Esophagus muscularis mucosa (tissue), 4 donors: ENCODE measurements around the gene TRIM24. TPM values are rescaled to one million over a fixed set of nuclear protein-coding genes. Genes with fewer than 3 reads are reported as not detected.

Source experiments
- DNase-seq: peaks from one replicate; pipeline ENCODE4 v3.0.0-alpha.2; 2017; ENCODE audit errors: extremely low spot score
- H3K27ac ChIP-seq, 4 donors: fragments of 200-600 bp; sonication (generic); replicated peaks in 1 of 4; 1 replicate in 3 of 4; 2 replicates in 1 of 4; pipeline ENCODE4 v1.5.1; 2016 to 2019; ENCODE audit warnings: mild to moderate bottlenecking in 1 of 4
- H3K27me3 ChIP-seq, 4 donors: fragments of 200-600 bp; sonication (generic); one replicate each; pipeline versions ENCODE4 v1.5.1 to v1.6.0; 2016 to 2019
- H3K36me3 ChIP-seq, 4 donors: fragments of 200-600 bp; sonication (generic); one replicate each; pipeline ENCODE4 v1.5.1; 2016 to 2019
- H3K4me1 ChIP-seq, 4 donors: fragments of 200-600 bp; sonication (generic); one replicate each; pipeline ENCODE4 v1.5.1; 2016 to 2019
- H3K4me3 ChIP-seq, 4 donors: fragments of 200-600 bp; sonication (generic); 1 replicate in 2 of 4; 2 replicates in 2 of 4; pipeline ENCODE4 v1.5.1; 2016 to 2019; ENCODE audit warnings: mild to moderate bottlenecking in 4 of 4, moderate library complexity in 1 of 4
- H3K9me3 ChIP-seq, 4 donors: fragments of 200-600 bp; sonication (generic); 1 replicate in 3 of 4; 2 replicates in 1 of 4; pipeline ENCODE4 v1.5.1; 2016 to 2019
- EP300 ChIP-seq: sonication (generic); formaldehyde crosslinking; IDR thresholded peaks from one replicate; pipeline ENCODE4 v1.6.1; 2017; ENCODE audit warnings: antibody characterized with exemption
- POLR2A ChIP-seq: fragments of 450-650 bp; IDR thresholded peaks from one replicate; pipeline ENCODE4 v1.6.1; 2017; ENCODE audit warnings: antibody characterized with exemption, moderate library complexity, mild to moderate bottlenecking, low read depth
- POLR2AphosphoS5 ChIP-seq, 2 donors: sonication (generic); formaldehyde crosslinking; IDR thresholded peaks; one replicate each; pipeline ENCODE4 v1.6.1; 2017; ENCODE audit warnings: antibody characterized with exemption in 2 of 2
- WGBS: methylation state at CpG from one replicate; pipeline ENCODE4 v1.1.5; 2018; 5-methylcytosine and 5-hydroxymethylcytosine counted together
- intact Hi-C: fragments of 100-400 bp; cut with DNase I; formaldehyde crosslinking; loops from one replicate; pipeline ENCODE4 v1.15.1; 2023
- total RNA-seq, 4 donors: library from RNA; depleted of rRNA; stranded (reverse); fragments of >200 nt; gene quantifications; one replicate each; pipeline versions ENCODE4 v1.1.0 to v1.2.1, GENCODE V29; 2016
- TF ChIP-seq, protein P1 (sequence below), 3 experiments: fragments of 200-600 bp in 2 of 3; fragments of 450-650 bp in 1 of 3; sonication (generic) in 2 of 3; IDR thresholded peaks; one replicate each; pipeline ENCODE4 v1.5.1; 2017 to 2019; ENCODE audit warnings: antibody characterized with exemption in 3 of 3, mild to moderate bottlenecking in 2 of 3, moderate library complexity in 1 of 3

Gene TRIM24
- total RNA-seq, 4 donors from 2014 or later: 8.7 to 15.6 (median 13.1) TPM

DNA sequence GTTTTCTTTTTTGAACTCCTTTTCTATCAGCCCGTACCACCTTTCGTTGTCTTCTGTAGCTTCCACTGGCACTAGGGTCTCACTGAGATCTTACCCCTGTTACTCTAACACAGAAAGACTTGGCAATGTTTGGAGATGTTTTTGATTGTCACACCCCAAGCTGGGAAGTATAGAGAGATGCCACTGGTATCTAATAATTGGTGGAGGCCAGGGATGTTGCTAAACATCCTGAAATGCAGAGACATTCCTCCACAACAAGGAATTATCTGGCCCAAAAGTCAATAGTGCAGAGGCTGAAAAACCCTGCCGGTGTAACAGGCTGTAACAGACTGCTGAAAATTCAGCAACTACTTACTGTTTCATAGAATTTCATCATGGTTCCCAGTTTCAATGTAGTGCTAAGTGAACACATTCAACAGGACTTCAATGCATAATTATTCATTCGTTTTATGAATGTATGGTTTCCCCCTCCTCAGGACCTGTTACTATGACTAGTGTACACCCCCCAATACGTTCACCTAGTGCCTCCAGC, 115.9 kb downstream of the TRIM24 start:
- DNase-seq: no peak
- Histone ChIP-seq H3K9me3 (no peaks in the 10 kb centered on the region), H3K4me1 (no peaks in the 10 kb centered on the region), H3K27ac (no peak overlapping the region), H3K27me3 (no peaks in the 10 kb centered on the region), H3K4me3 (no peak overlapping the region), H3K36me3 (peaks cover 26 to 80% (median 46%) of the 10 kb centered on the region in 4 donors)
- WGBS: 95% methylated on average over 5 of the region's 5 CpGs
- intact Hi-C loops: no loop called here
- no peak for TF ChIP-seq POLR2A
- TF ChIP-seq, protein P1, sequence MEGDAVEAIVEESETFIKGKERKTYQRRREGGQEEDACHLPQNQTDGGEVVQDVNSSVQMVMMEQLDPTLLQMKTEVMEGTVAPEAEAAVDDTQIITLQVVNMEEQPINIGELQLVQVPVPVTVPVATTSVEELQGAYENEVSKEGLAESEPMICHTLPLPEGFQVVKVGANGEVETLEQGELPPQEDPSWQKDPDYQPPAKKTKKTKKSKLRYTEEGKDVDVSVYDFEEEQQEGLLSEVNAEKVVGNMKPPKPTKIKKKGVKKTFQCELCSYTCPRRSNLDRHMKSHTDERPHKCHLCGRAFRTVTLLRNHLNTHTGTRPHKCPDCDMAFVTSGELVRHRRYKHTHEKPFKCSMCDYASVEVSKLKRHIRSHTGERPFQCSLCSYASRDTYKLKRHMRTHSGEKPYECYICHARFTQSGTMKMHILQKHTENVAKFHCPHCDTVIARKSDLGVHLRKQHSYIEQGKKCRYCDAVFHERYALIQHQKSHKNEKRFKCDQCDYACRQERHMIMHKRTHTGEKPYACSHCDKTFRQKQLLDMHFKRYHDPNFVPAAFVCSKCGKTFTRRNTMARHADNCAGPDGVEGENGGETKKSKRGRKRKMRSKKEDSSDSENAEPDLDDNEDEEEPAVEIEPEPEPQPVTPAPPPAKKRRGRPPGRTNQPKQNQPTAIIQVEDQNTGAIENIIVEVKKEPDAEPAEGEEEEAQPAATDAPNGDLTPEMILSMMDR (IDR thresholded peaks at IDR 0.05): no peak
- TF ChIP-seq POLR2AphosphoS5 (IDR thresholded peaks at IDR 0.05): no peak
- no peak for TF ChIP-seq EP300

DNA sequence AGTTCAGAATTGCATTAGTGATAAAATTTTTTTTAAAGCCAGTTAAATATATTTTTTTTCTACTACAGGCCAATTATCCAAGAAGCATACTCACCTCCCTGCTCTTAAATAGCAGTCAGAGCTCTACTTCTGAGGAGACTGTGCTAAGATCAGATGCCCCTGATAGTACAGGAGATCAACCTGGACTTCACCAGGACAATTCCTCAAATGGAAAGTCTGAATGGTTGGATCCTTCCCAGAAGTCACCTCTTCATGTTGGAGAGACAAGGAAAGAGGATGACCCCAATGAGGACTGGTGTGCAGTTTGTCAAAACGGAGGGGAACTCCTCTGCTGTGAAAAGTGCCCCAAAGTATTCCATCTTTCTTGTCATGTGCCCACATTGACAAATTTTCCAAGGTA, 119.1 kb downstream of the TRIM24 start:
- no peak for DNase-seq
- Histone ChIP-seq H3K4me1 (no peaks in the 10 kb centered on the region), H3K9me3 (no peaks in the 10 kb centered on the region), H3K27ac (no peak overlapping the region), H3K27me3 (no peaks in the 10 kb centered on the region), H3K36me3 (peaks cover 25 to 79% (median 49%) of the 10 kb centered on the region in 4 donors), H3K4me3 (no peak overlapping the region)
- TF ChIP-seq POLR2AphosphoS5 (IDR thresholded peaks at IDR 0.05) (no peak), EP300 (no peak), POLR2A (no peak)
- TF ChIP-seq, protein P1 (IDR thresholded peaks at IDR 0.05): no peak
- intact Hi-C loops: no loop called here
- WGBS: 88% methylated on average over 1 of the region's 1 CpG

DNA sequence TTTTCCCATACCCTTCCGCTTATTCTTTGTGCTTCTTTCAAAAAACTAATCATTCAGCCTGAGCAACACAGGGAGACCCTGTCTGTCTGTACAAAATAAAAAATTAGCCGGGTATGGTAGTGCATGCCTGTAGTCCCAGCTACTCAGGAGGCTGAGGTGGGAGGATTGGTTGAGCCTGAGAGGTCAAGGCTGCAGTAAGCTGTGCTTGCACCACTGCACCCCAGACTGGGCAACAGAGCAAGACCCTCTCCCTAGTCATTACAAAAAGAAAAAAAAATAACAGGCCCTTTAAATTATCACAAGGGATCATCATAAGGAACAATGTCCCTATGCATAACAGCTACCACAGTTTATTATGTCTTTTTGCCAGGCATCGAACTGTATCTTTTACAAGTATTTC, 119.6 kb downstream of the TRIM24 start:
- 95% methylated on average over 3 of the region's 3 CpGs for WGBS
- intact Hi-C loops: no loop called here
- Histone ChIP-seq H3K9me3 (no peaks in the 10 kb centered on the region), H3K4me3 (no peak overlapping the region), H3K4me1 (no peaks in the 10 kb centered on the region), H3K36me3 (peaks cover 24 to 81% (median 51%) of the 10 kb centered on the region in 4 donors), H3K27me3 (no peaks in the 10 kb centered on the region), H3K27ac (no peak overlapping the region)
- no peak for TF ChIP-seq POLR2AphosphoS5 (IDR thresholded peaks at IDR 0.05)
- no peak for TF ChIP-seq POLR2A
- TF ChIP-seq, protein P1 (IDR thresholded peaks at IDR 0.05): no peak
- no peak for TF ChIP-seq EP300
- DNase-seq: no peak

DNA sequence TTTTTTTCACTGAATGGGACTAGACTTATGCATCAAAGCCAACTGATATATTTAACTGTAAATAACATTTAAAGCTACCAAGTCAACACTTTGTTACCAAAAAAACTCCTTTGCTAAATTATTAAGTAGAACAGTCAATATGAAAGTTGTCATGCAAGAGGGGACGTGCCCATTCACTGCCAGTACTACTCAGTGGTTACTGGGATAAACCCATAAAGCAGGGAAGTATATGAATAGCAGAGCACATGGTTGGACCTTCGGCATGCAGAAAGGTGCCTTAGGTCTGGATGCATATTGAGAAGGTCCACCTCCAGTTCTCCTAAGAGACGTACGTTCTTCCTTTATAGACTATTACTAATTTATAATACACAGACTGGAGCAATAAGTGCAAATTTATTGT, 121.0 kb downstream of the TRIM24 start:
- TF ChIP-seq, protein P1 (IDR thresholded peaks at IDR 0.05): no peak
- no peak for TF ChIP-seq POLR2AphosphoS5 (IDR thresholded peaks at IDR 0.05)
- no peak for TF ChIP-seq POLR2A
- TF ChIP-seq EP300: no peak
- intact Hi-C loops: no loop called here
- Histone ChIP-seq H3K27me3 (no peaks in the 10 kb centered on the region), H3K4me3 (no peak overlapping the region), H3K27ac (no peak overlapping the region), H3K9me3 (no peaks in the 10 kb centered on the region), H3K4me1 (no peaks in the 10 kb centered on the region), H3K36me3 (peaks cover 30 to 93% (median 55%) of the 10 kb centered on the region in 4 donors)
- WGBS: 98% methylated on average over 4 of the region's 4 CpGs
- no peak for DNase-seq

DNA sequence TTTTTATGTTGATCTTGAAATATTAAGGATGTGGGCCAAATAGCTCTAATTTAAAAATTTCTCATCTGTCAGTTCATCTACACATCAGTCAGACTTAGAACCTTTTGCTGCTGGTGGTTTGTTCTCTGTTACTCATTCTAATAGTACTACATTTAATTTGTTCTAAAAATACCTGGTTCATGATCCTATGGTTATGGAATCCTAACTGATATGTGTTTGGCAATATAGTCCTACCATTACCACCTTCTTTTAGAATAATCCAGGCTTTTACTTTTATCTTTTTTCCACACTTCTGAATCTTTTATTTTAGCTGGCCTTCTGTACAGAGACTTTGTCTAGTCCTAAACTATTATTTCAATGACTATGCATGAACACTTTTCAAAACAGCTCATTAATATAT, 124.2 kb downstream of the TRIM24 start:
- Histone ChIP-seq H3K27me3 (no peaks in the 10 kb centered on the region), H3K4me3 (no peak overlapping the region), H3K36me3 (peaks cover 23 to 79% (median 41%) of the 10 kb centered on the region in 4 donors), H3K9me3 (no peaks in the 10 kb centered on the region), H3K27ac (no peak overlapping the region), H3K4me1 (no peaks in the 10 kb centered on the region)
- DNase-seq: no peak
- no peak for TF ChIP-seq EP300
- no peak for TF ChIP-seq POLR2A
- TF ChIP-seq POLR2AphosphoS5 (IDR thresholded peaks at IDR 0.05): no peak
- TF ChIP-seq, protein P1 (IDR thresholded peaks at IDR 0.05): no peak
- intact Hi-C loops: no loop called here
